CD14-positive monocyte (primary cell): ENCODE results near the gene IGLL1. TPM values are rescaled to one million over a fixed set of nuclear protein-coding genes. Genes with fewer than 3 reads are reported as not detected.
A peak's percentile ranks its signal among the peaks of the same experiment; 100 is the strongest.

Experiments
- DNase-seq, 3 donors: peaks; one replicate each; pipeline ENCODE4 v3.0.0-alpha.2; 2011 to 2022
- H2AFZ ChIP-seq: 2 replicates; pipeline ENCODE4 v1.6.0; 2012; ENCODE audit warnings: mild to moderate bottlenecking, low read depth, low read length, inconsistent platforms; ENCODE audit not compliant: insufficient read depth, poor library complexity, severe bottlenecking
- H3K27ac ChIP-seq, 2 donors: 1 replicate in 1 of 2; 2 replicates in 1 of 2; pipeline ENCODE4 v1.5.1; 2012 to 2013; ENCODE audit warnings: low read length in 2 of 2, control low read depth in 1 of 2, inconsistent platforms in 1 of 2, low read depth in 1 of 2, mild to moderate bottlenecking in 1 of 2
- H3K27me3 ChIP-seq, 2 donors: one replicate each; pipeline versions ENCODE4 v1.6.0 to v1.6.1; 2011 to 2013; ENCODE audit warnings: low read length in 2 of 2; ENCODE audit not compliant: control insufficient read depth in 2 of 2, insufficient read depth in 2 of 2
- H3K36me3 ChIP-seq, 2 donors: replicated peaks in 1 of 2; 1 replicate in 1 of 2; 2 replicates in 1 of 2; pipeline versions ENCODE4 v1.5.1 to v1.6.1; 2012 to 2013; ENCODE audit warnings: low read length in 2 of 2, control low read depth in 1 of 2, inconsistent platforms in 1 of 2, mild to moderate bottlenecking in 1 of 2; ENCODE audit not compliant: insufficient read depth in 2 of 2, control insufficient read depth in 1 of 2
- H3K4me1 ChIP-seq, 2 donors: 1 replicate in 1 of 2; 2 replicates in 1 of 2; pipeline versions ENCODE4 v1.5.1 to v1.6.1; 2012 to 2013; ENCODE audit warnings: low read length in 2 of 2, control low read depth in 1 of 2, inconsistent platforms in 1 of 2, mild to moderate bottlenecking in 1 of 2, moderate library complexity in 1 of 2; ENCODE audit not compliant: insufficient read depth in 2 of 2, control insufficient read depth in 1 of 2
- H3K4me2 ChIP-seq: replicated peaks from 2 replicates; pipeline ENCODE3; 2012; ENCODE audit warnings: low read length, moderate library complexity, mild to moderate bottlenecking; ENCODE audit not compliant: poor library complexity, severe bottlenecking; ENCODE audit errors: extremely low read depth
- H3K4me3 ChIP-seq, 3 experiments: fragments of 200-600 bp in 1 of 3; sonication (generic) in 1 of 3; replicated peaks in 1 of 3; 1 replicate in 2 of 3; 2 replicates in 1 of 3; pipeline ENCODE4 v1.5.1; 2011 to 2013; ENCODE audit warnings: low read length in 3 of 3, mild to moderate bottlenecking in 3 of 3, control low read depth in 2 of 3, low read depth in 2 of 3, inconsistent platforms in 1 of 3, moderate library complexity in 1 of 3
- H3K79me2 ChIP-seq: 2 replicates; pipeline ENCODE4 v1.6.0; 2012; ENCODE audit warnings: mild to moderate bottlenecking, control low read depth, inconsistent platforms, low read length, moderate library complexity; ENCODE audit not compliant: insufficient read depth
- H3K9ac ChIP-seq: 2 replicates; pipeline ENCODE4 v1.6.0; 2017; ENCODE audit warnings: low read length, mild to moderate bottlenecking; ENCODE audit not compliant: insufficient read depth, poor library complexity, severe bottlenecking
- H3K9me3 ChIP-seq, 2 donors: replicated peaks in 1 of 2; 1 replicate in 1 of 2; 2 replicates in 1 of 2; pipeline versions ENCODE4 v1.5.1 to v1.6.1; 2012 to 2013; ENCODE audit warnings: low read length in 2 of 2, control low read depth in 1 of 2; ENCODE audit not compliant: control insufficient read depth in 1 of 2, insufficient read depth in 1 of 2
- H4K20me1 ChIP-seq: 2 replicates; pipeline ENCODE4 v1.6.0; 2012; ENCODE audit warnings: mild to moderate bottlenecking, low read length, control low read depth, moderate library complexity; ENCODE audit not compliant: insufficient read depth
- H3K27ac Mint-ChIP-seq, 7 donors: one replicate each; pipeline ENCODE4 v1.8.0; 2020; ENCODE audit warnings: mild to moderate bottlenecking in 7 of 7, mixed read lengths in 7 of 7, moderate library complexity in 6 of 7, inconsistent platforms in 2 of 7
- H3K27me3 Mint-ChIP-seq, 3 donors: one replicate each; pipeline ENCODE4 v1.8.0; 2021 to 2022; ENCODE audit warnings: low read depth in 3 of 3, mild to moderate bottlenecking in 3 of 3, mixed read lengths in 3 of 3, moderate library complexity in 3 of 3, inconsistent platforms in 1 of 3
- H3K36me3 Mint-ChIP-seq, 2 donors: one replicate each; pipeline ENCODE4 v1.8.0; 2020; ENCODE audit warnings: mixed read lengths in 2 of 2, inconsistent platforms in 1 of 2, mild to moderate bottlenecking in 1 of 2
- H3K4me1 Mint-ChIP-seq: one replicate; pipeline ENCODE4 v1.8.0; 2020; ENCODE audit warnings: mild to moderate bottlenecking, mixed read lengths
- H3K4me3 Mint-ChIP-seq, 2 donors: one replicate each; pipeline ENCODE4 v1.8.0; 2020; ENCODE audit warnings: mild to moderate bottlenecking in 2 of 2, mixed read lengths in 2 of 2, moderate library complexity in 1 of 2
- H3K9me3 Mint-ChIP-seq, 7 donors: one replicate each; pipeline ENCODE4 v1.8.0; 2020 to 2022; ENCODE audit warnings: mixed read lengths in 7 of 7, mild to moderate bottlenecking in 6 of 7, moderate library complexity in 6 of 7, inconsistent platforms in 2 of 7
- CTCF ChIP-seq: fragments of 200-600 bp; IDR thresholded peaks from one replicate; pipeline ENCODE4 v1.8.0; 2022; ENCODE audit warnings: antibody characterized with exemption, mild to moderate bottlenecking
- WGBS: methylation state at CpG from one replicate; pipeline ENCODE4 v1.1.5; 2013; ENCODE audit warnings: missing lambda C conversion rate; ENCODE audit not compliant: insufficient coverage; 5-methylcytosine and 5-hydroxymethylcytosine counted together
- intact Hi-C, 2 donors: fragments of 100-400 bp; cut with micrococcal nuclease; formaldehyde crosslinking; loops; one replicate each; pipeline versions ENCODE4 v1.15.0 to v1.15.1; 2023
- polyA plus RNA-seq, 3 donors: library from polyadenylated mRNA; depleted of rRNA in 1 of 3; unstranded in 2 of 3; stranded (reverse) in 1 of 3; fragments of 300-500 nt in 2 of 3; fragments of >200 nt in 1 of 3; fragmentation: Illumina TruSeq in 2 of 3; gene quantifications; 1 replicate in 2 of 3; 2 replicates in 1 of 3; pipeline ENCODE4 v1.2.3, GENCODE V29; 2012 to 2021

Gene IGLL1
- polyA plus RNA-seq, 3 donors = not detected

- peak overlapping the region; percentile 36 for H3K9ac ChIP-seq
- DNase-seq = no peak
- peaks cover 27 to 51% (median 29%) of the 10 kb centered on the region in 3 donors for H3K27me3 Mint-ChIP-seq
These were observed 14.7 kb downstream of the IGLL1 start for GRCh38 chr22:23565305-23565914.

GRCh38 chr22:23564276-23564675, 15.8 kb downstream of the IGLL1 start:
- WGBS = 84% methylated on average over 7 of the region's 7 CpGs
- peaks cover 12 to 29% of the 10 kb centered on the region in 2 donors for H3K27me3 ChIP-seq

More at GRCh38 chr22:23565305-23565914, 14.7 kb downstream of the IGLL1 start:
- intact Hi-C loops = no loop called here
- Histone ChIP-seq H3K79me2 (no peaks in the 10 kb centered on the region), H3K36me3 (no peaks in the 10 kb centered on the region), H3K4me3 (peak overlapping the region in 1 of 3 experiments; percentile 64), H3K27me3 (peaks cover 12 to 29% of the 10 kb centered on the region in 2 donors), H3K4me1 (peaks cover 7 to 12% of the 10 kb centered on the region in 2 donors), H4K20me1 (no peaks in the 10 kb centered on the region), H3K27ac (no peak overlapping the region), H3K4me2 (peak overlapping the region; percentile 67), H2AFZ (peak overlapping the region; percentile 63), H3K9me3 (no peaks in the 10 kb centered on the region)
- WGBS = 2% methylated on average over 6 of the region's 11 CpGs
- no peak for TF ChIP-seq CTCF
- H3K36me3 Mint-ChIP-seq = peaks cover 0 to 2% of the 10 kb centered on the region in 2 donors
- peaks cover 6% of the 10 kb centered on the region for H3K4me1 Mint-ChIP-seq
- peak overlapping the region; percentile 70 to 92 for H3K4me3 Mint-ChIP-seq
- H3K27ac Mint-ChIP-seq = no peak overlapping the region
- H3K9me3 Mint-ChIP-seq = peaks cover 0 to 12% (median 2%) of the 10 kb centered on the region in 7 donors

More at GRCh38 chr22:23564276-23564675, 15.8 kb downstream of the IGLL1 start:
- intact Hi-C loops = no loop called here
- no peak overlapping the region for H2AFZ ChIP-seq
- H3K36me3 ChIP-seq = no peaks in the 10 kb centered on the region
- no peaks in the 10 kb centered on the region for H4K20me1 ChIP-seq
- H3K4me1 Mint-ChIP-seq = peaks cover 6% of the 10 kb centered on the region
- H3K9me3 Mint-ChIP-seq = peaks cover 0 to 12% (median 2%) of the 10 kb centered on the region in 7 donors
- H3K27ac Mint-ChIP-seq = no peak overlapping the region
- H3K36me3 Mint-ChIP-seq = peaks cover 0 to 2% of the 10 kb centered on the region in 2 donors
- DNase-seq = no peak
- peaks cover 27 to 51% (median 29%) of the 10 kb centered on the region in 3 donors for H3K27me3 Mint-ChIP-seq
- H3K9ac ChIP-seq = no peak overlapping the region
- H3K4me3 Mint-ChIP-seq = no peak overlapping the region
- H3K27ac ChIP-seq = no peak overlapping the region
- peaks cover 7 to 12% of the 10 kb centered on the region in 2 donors for H3K4me1 ChIP-seq
- no peak for TF ChIP-seq CTCF
- no peak overlapping the region for H3K4me3 ChIP-seq
- no peaks in the 10 kb centered on the region for H3K9me3 ChIP-seq
- no peak overlapping the region for H3K4me2 ChIP-seq
- no peaks in the 10 kb centered on the region for H3K79me2 ChIP-seq
